Omental fat pad (tissue), 4 donors: ENCODE results near the gene CLECL1. TPM values are rescaled to one million over a fixed set of nuclear protein-coding genes. Genes with fewer than 3 reads are reported as not detected.

Source experiments
- ATAC-seq: fragments of 150-250 bp; one replicate; pipeline ENCODE4 v1.9.1; 2016; ENCODE audit warnings: mild to moderate bottlenecking, moderate library complexity; ENCODE audit not compliant: low FRiP score
- DNase-seq: peaks from one replicate; pipeline ENCODE4 v3.0.0-alpha.2; 2019; ENCODE audit warnings: low spot score
- total RNA-seq, 4 donors: library from RNA; depleted of rRNA; stranded (reverse); fragments of >200 nt; gene quantifications; one replicate each; pipeline ENCODE4 v1.1.0, GENCODE V29; 2016
- TF ChIP-seq, protein P1 (sequence below), 3 donors: fragments of 450-650 bp; IDR thresholded peaks; one replicate each; pipeline ENCODE4 v1.5.1; 2016 to 2017; ENCODE audit warnings: antibody characterized with exemption in 3 of 3, mild to moderate bottlenecking in 3 of 3, moderate library complexity in 2 of 3

Gene CLECL1
- total RNA-seq = 1 to 10 TPM in 1 of 4 donors, under 1 TPM in 1, not detected in 2; 0.84 to 2.2 TPM

DNA sequence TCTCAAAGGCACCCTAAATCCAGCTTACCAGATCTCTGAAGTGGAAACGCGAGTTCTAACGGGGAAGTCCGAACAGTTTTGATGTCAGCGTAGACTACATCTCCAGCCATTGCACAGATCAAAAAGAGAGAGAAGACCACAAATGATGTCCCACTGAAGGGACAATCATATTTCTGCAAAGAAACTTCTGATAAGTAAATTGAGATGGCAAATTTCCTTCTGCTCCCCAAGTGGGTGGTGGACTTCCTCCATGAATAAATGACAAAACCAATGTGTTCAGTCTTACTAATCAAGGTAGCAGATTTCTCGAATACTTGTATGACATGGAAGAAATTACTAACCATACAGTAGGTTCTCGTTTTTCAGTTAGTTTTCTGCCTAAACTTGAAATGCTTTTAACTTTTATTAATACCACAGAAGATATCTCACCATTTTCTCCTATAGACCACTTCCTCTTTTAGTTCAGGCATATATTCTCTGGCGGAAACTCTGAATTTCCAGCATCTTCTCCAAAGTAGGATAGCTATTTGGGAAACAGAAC lies at the start of gene CLECL1:
Gene CLECL1, minus strand, starts transcription at position 177 of the 541 bp plus-strand sequence.
- TF ChIP-seq, protein P1, sequence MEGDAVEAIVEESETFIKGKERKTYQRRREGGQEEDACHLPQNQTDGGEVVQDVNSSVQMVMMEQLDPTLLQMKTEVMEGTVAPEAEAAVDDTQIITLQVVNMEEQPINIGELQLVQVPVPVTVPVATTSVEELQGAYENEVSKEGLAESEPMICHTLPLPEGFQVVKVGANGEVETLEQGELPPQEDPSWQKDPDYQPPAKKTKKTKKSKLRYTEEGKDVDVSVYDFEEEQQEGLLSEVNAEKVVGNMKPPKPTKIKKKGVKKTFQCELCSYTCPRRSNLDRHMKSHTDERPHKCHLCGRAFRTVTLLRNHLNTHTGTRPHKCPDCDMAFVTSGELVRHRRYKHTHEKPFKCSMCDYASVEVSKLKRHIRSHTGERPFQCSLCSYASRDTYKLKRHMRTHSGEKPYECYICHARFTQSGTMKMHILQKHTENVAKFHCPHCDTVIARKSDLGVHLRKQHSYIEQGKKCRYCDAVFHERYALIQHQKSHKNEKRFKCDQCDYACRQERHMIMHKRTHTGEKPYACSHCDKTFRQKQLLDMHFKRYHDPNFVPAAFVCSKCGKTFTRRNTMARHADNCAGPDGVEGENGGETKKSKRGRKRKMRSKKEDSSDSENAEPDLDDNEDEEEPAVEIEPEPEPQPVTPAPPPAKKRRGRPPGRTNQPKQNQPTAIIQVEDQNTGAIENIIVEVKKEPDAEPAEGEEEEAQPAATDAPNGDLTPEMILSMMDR (IDR thresholded peaks at IDR 0.05) = no peak
- ATAC-seq (no peak), DNase-seq (no peak)

DNA sequence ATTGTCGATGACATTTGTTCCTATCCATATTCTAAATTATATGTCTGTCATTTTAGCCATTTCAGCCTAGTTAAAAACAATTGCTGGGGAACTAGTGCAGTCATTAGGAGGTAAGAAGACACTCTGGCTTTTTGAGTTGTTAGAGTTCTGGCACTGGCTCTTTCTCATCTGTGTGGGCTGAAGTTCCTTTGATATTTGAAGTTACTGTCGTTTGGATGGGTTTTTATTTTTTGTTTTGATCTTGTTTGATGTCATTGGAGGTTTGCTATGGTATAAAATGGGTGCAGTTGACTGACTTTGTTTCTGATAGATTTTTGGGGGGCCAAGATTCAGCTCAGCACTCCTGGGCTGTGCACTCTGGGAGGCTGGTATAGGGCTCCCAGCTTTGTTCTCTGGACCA lies 48.5 kb upstream of the CLECL1 start:
- ATAC-seq (no peak), DNase-seq (no peak)
- TF ChIP-seq, protein P1 (IDR thresholded peaks at IDR 0.05) = no peak

DNA sequence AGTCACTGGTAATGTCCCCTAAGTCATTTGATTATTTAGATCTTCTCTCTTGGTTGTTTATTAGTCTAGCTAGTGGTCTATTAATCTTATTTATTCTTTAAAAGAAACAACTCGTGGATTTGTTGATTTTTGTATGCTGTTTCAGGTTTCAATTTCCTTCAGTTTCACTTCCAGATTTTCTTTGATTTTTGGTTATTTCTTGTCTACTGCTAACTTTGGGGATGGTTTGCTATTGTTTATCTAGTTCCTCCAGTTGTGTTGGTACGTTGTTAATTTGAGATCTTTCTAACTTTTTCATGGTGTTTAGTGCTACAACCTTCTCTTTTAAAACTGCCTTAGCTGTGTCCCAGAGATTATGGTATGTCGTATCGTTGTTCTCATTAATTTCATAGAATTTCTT lies 46.3 kb upstream of the CLECL1 start:
- no peak for ATAC-seq
- TF ChIP-seq, protein P1 (IDR thresholded peaks at IDR 0.05) = no peak
- DNase-seq = no peak

DNA sequence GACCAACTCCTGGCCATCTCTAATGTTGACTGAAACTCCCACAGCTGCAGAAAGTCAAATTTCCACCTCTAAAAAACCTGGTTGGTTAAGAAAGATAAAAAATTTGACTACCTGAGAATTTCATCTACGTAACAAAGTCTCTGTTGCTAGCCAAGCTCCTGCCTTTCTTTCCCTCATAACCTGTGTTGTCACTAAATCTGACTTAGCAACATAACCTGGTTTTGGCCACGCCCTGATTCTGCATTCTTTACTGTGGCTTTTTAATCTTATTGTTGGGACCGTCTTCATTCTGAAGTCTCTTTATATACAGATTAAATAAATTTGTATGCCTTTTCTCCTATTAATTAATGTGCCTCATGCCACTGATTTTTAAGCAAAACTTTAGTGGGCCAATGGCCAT lies 43.9 kb upstream of the CLECL1 start:
- DNase-seq (no peak), ATAC-seq (no peak)
- TF ChIP-seq, protein P1 (IDR thresholded peaks at IDR 0.05) = no peak

DNA sequence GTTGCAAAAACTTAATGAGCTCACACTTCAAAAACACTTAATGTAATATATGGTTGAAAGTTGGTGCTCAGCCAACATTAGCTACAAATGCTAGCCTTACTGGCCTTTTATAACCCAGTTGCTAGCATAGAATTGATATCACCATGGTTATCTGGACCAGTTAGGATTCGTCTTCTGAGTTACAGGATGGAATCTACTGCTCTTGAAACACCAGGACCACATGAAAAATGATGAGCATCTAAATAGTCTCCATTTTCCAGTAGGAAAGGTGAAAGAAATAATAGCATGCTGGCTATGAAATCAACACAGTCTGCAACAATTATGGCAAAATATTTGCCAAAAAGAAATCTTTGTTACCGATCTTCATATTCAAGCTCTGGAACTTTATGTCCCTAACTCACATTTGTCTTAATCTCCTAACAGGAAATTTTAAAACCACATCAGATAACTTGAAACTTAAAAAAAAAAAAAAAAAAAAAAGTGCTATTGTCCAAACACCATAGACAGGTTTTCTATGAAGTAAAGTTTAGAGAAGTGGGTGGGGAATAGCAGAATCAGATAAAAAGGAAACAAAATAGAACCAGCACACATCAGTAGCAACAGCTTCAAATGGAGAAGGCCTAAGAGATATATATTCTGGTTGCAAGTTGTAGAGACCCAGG lies 40.5 kb upstream of the CLECL1 start:
- TF ChIP-seq, protein P1 (IDR thresholded peaks at IDR 0.05) = no peak
- DNase-seq = no peak
- no peak for ATAC-seq

DNA sequence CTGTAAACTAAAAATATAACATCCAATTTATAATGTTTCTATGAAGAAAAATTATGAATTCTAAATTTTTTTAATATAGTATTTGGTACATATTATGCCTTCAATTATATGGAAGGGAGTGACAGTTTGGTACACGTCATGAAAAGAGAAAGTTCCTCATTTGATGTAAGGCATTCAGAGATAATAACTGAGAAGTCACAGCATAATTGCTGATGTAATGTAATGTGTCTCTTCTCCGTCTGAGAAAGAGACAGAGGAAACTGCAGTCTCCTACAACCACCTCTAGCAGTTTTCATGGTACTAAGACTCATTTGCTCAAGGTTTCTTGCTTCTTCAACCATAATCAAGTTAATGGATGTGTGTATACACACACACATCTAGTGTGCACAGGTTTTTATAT lies 30.1 kb upstream of the CLECL1 start:
- ATAC-seq = no peak
- TF ChIP-seq, protein P1 (IDR thresholded peaks at IDR 0.05) = no peak
- DNase-seq = no peak

DNA sequence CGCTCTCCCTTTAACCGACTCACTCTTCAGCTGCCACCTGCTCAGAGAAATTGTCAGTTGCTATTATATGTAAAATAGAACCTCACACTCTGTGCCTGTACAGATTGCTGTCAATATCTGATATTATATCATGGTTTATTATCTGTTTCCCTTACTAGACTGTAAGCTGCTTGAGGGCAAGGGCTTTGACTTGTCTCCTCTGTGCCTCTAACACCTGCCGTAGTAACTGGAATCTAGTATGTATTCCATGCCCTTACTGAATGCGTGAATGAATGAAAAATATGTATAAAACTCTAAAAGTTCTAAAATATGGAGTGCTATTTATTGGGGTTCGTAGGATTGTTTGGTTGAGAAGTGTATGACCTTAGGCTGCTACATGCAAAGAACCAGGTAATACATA lies 29.5 kb upstream of the CLECL1 start:
- DNase-seq = no peak
- TF ChIP-seq, protein P1 (IDR thresholded peaks at IDR 0.05) = no peak
- ATAC-seq = no peak
